ENCODE results near the gene USP31. TPM values are rescaled to one million over a fixed set of nuclear protein-coding genes. Genes with fewer than 3 reads are reported as not detected.
"Not testable (repeated sequence)": the region's sequence is repeated elsewhere in the genome, so short reads cannot be mapped to it uniquely, and the experiment has no call there.

The USP31 gene
- total RNA-seq, 1 experiment from 2014 or later = 6.1 TPM

DNA sequence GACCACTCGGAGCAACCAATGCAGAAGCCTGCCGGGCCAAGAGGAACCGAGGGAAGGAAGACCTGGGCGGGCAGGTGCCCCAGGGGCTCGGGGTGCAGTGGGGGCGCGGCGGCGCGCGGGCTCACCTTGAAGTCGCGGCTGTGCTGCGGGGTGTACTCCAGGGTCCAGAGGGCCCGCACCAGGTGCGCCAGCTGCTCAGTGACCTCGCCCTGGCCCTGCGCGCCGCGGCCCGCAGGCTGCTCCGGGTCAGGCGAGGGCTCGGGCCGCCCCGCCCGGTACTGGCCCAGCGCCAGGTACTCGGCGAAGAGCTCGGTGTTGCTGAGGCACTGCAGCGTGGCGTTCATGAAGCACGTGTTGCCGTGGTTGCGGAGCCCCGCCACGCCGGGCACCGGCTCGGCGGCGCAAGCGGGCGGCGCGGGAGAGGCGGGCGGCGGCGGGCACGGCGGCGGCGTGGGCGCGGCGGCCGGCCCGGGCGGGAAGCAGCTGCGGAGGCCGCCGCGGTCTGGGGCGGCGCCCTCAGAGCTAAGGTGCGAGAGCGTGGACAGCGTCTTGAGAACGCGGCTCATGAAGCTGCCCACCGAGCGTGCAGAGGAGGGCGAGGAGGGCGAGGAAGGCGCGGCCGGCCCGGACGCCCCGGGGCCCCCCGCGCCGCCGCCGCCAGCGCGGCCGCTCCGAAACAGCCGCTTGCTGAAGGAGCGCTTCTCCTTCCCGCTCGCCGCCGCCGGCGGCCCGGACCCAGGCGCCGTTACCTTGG lies 562 bp downstream of the USP31 start:
- no peaks in the 10 kb centered on the region; the same call in 1 of the 2 replicates for H3K9me3 ChIP-seq (replicated peaks)
- peak; percentile 25 to 52 for DNase-seq (ENCODE audit: low read depth in 1 of 2, low spot score in 2 of 2)
- H3K4me3 ChIP-seq = peak overlapping the region; percentile 93
- no peaks in the 10 kb centered on the region for H3K27me3 ChIP-seq (replicated peaks)
- H3K4me1 ChIP-seq (replicated peaks) = peaks cover 27% of the 10 kb centered on the region
- H3K36me3 ChIP-seq = no peaks in the 10 kb centered on the region; the same call in 1 of the 2 replicates
- no peak overlapping the region for H3K27ac ChIP-seq

DNA sequence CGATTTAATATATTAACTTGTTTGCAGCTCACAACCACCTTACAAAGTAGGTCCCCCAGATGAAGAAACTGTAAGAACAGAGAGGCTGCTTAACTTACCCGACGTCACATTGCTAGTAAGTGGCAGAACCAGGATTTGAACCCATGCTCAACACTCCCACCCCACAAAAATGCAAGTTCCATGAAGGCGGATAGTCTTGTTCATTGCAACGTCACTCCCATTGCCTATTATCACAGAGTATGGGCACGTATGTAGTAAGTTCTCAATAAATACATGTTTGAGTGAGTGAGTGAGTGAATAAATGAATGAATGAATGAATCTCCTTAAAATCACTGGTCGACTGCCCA lies 1.1 kb downstream of the USP31 start:
- no peaks in the 10 kb centered on the region; the same call in 1 of the 2 replicates for H3K9me3 ChIP-seq (replicated peaks)
- peak overlapping the region; percentile 93 for H3K4me3 ChIP-seq
- H3K36me3 ChIP-seq = no peaks in the 10 kb centered on the region; the same call in 1 of the 2 replicates
- peaks cover 27% of the 10 kb centered on the region for H3K4me1 ChIP-seq (replicated peaks)
- H3K27ac ChIP-seq = no peak overlapping the region
- H3K27me3 ChIP-seq (replicated peaks) = no peaks in the 10 kb centered on the region
- DNase-seq (ENCODE audit: low read depth in 1 of 2, low spot score in 2 of 2) = no peak

DNA sequence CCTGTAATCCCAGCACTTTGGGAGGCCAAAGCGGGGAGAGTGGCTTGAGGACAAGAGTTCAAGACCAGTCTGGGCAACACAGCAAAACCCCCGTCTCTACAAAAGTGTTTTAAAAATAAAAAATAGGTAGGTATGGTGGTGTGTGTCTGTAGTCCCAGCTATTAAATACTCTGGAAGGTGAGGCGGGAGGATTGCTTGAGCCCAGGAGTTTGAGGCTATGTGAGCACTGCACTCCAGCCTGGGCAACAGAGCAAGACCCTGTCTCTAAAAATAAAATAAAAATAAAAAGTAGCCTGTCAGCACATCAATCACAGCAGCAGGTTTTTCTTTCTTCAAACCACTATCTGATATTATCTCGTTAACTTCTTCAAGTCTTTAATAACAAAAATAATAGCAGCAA lies 1.6 kb downstream of the USP31 start:
- H3K4me1 ChIP-seq (replicated peaks) = peaks cover 27% of the 10 kb centered on the region
- H3K9me3 ChIP-seq (replicated peaks) = no peaks in the 10 kb centered on the region; the same call in 1 of the 2 replicates
- no peaks in the 10 kb centered on the region; the same call in 1 of the 2 replicates for H3K36me3 ChIP-seq
- H3K27ac ChIP-seq = no peak overlapping the region
- H3K4me3 ChIP-seq = no peak overlapping the region
- no peaks in the 10 kb centered on the region for H3K27me3 ChIP-seq (replicated peaks)
- no peak for DNase-seq (ENCODE audit: low read depth in 1 of 2, low spot score in 2 of 2)

DNA sequence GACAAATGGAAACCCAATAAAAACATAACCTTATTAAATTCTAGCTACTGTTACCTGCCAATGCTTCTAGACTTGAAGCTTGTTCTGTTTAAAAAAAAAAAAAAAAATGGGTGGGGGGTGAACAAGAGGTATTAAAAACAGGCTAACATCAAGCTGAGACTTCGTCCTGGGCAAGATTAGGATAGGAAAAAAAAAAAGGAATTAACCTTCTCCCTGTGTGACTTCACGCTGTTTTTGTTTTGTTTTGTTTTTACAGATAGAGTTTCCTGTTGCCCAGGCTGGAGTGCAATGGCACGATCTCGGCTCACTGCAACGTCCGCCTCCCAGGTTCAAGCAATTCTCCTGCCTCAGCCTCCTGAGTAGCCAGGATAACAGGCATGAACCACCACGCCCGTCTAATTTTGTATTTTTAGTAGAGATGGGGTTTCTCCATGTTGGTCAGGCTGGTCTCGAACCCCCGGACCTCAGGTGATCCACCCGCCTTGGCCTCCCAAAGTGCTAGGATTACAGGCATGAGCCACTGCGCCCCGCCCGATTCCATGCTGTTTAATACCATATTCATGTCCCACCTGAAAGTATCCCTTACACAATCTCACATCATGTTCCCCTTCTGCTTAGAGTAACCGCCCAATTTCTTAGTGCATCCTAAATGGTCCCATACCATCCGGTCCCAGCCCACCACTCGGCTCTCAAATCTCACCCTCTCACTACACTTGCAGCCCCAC lies 2.2 kb downstream of the USP31 start:
- H3K27ac ChIP-seq = no peak overlapping the region
- H3K36me3 ChIP-seq = no peaks in the 10 kb centered on the region; the same call in 1 of the 2 replicates
- H3K27me3 ChIP-seq (replicated peaks) = no peaks in the 10 kb centered on the region
- H3K4me3 ChIP-seq = no peak overlapping the region
- no peaks in the 10 kb centered on the region; the same call in 1 of the 2 replicates for H3K9me3 ChIP-seq (replicated peaks)
- no peak for DNase-seq (ENCODE audit: low read depth in 1 of 2, low spot score in 2 of 2)
- H3K4me1 ChIP-seq (replicated peaks) = peaks cover 27% of the 10 kb centered on the region

DNA sequence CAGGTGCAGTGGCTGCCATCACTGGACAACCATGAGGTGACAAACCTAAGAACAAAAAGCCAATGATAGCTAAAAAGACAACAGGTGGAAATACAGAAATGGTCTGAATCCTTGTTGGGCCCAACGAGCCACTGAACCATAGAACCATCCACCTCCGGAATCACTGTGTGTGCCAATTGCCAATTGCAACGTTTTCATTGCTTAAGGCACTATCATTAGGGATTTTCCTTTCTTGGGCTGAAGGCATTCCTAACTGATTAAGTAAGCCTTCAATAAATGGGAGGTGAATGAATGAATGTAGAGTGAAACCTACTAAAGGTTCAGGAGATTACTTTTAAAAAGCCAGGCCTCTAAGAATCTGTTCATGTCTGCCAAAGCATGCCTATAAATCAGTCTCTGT lies 3.6 kb downstream of the USP31 start:
- H3K27me3 ChIP-seq (replicated peaks) = no peaks in the 10 kb centered on the region
- no peaks in the 10 kb centered on the region; the same call in 1 of the 2 replicates for H3K9me3 ChIP-seq (replicated peaks)
- H3K4me3 ChIP-seq = no peak overlapping the region
- DNase-seq (ENCODE audit: low read depth in 1 of 2, low spot score in 2 of 2) = peak in 1 of 2 experiments; percentile 14
- peaks cover 27% of the 10 kb centered on the region for H3K4me1 ChIP-seq (replicated peaks)
- H3K27ac ChIP-seq = no peak overlapping the region
- H3K36me3 ChIP-seq = no peaks in the 10 kb centered on the region; the same call in 1 of the 2 replicates

DNA sequence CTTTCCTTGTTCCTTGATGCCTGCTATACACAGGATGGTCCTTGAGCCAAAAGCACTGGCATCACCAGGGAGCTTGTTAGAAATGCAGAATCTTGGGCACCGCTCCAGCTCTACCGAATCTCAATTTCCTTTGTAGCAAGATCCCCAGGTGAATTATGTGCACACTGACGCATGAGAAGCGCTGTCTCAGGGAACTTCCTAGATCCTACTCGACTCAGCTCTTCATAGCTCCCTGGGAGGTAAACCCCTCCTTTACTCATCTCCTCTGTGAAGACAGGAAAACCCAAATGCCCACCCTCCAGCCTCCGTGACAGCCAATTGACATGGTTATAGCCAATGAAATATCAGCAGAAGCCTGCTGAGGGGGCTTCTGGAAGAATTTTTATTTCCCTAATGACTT lies 4.1 kb downstream of the USP31 start:
- Histone ChIP-seq H3K27ac (no peak overlapping the region), H3K9me3 (replicated peaks) (no peaks in the 10 kb centered on the region; the same call in 1 of the 2 replicates), H3K36me3 (no peaks in the 10 kb centered on the region; the same call in 1 of the 2 replicates), H3K4me1 (replicated peaks) (peaks cover 27% of the 10 kb centered on the region), H3K4me3 (no peak overlapping the region), H3K27me3 (replicated peaks) (no peaks in the 10 kb centered on the region)
- no peak for DNase-seq (ENCODE audit: low read depth in 1 of 2, low spot score in 2 of 2)

DNA sequence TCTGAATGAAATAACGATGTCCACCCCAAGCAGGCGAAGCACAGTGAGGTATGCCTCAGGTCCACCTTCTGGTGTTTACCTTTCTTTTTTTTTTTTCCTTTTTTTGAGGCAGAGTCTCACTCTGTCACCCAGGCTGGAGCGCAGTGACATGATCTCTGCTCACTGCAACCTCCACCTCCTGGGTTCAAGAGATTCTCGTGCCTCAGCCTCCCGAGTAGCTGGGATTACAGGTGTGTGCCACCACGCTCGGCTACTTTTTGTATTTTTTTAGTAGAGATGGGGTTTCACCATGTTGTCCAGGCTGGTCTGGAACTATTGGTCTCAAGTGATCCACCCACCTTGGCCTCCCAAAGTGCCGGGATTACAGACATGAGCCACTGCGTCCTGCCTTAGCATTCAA lies 4.9 kb downstream of the USP31 start:
- H3K27ac ChIP-seq; H3K36me3 ChIP-seq; DNase-seq (ENCODE audit: low read depth in 1 of 2, low spot score in 2 of 2); H3K9me3 ChIP-seq (replicated peaks); H3K27me3 ChIP-seq (replicated peaks); H3K4me3 ChIP-seq: not testable (repeated sequence)
- peaks cover 21% of the 10 kb centered on the region for H3K4me1 ChIP-seq (replicated peaks)

DNA sequence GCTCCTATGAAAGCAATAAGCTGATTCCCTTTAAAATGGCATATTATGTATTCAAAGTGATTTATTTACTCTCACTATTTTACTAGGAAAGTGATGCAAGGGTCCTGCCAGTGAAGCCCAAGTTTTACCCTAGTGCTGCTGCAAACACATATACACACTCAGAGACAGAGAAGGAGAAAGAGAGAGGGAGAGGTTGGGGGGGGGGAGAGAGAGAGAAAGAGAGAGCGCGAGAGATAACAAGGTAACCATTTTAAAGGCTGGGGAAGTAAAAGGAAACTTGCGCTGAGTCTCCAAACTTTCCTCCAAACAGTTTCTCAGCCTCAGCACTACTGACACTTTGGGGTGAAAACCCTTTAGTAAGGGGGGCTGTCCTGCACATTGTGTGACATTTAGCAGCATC lies 5.9 kb downstream of the USP31 start:
- Histone ChIP-seq H3K9me3 (replicated peaks) (no peaks in the 10 kb centered on the region), H3K27me3 (replicated peaks) (no peaks in the 10 kb centered on the region), H3K4me1 (replicated peaks) (peaks cover 19% of the 10 kb centered on the region), H3K36me3 (no peaks in the 10 kb centered on the region; the same call in 1 of the 2 replicates), H3K27ac (no peak overlapping the region), H3K4me3 (no peak overlapping the region)
- no peak for DNase-seq (ENCODE audit: low read depth in 1 of 2, low spot score in 2 of 2)

DNA sequence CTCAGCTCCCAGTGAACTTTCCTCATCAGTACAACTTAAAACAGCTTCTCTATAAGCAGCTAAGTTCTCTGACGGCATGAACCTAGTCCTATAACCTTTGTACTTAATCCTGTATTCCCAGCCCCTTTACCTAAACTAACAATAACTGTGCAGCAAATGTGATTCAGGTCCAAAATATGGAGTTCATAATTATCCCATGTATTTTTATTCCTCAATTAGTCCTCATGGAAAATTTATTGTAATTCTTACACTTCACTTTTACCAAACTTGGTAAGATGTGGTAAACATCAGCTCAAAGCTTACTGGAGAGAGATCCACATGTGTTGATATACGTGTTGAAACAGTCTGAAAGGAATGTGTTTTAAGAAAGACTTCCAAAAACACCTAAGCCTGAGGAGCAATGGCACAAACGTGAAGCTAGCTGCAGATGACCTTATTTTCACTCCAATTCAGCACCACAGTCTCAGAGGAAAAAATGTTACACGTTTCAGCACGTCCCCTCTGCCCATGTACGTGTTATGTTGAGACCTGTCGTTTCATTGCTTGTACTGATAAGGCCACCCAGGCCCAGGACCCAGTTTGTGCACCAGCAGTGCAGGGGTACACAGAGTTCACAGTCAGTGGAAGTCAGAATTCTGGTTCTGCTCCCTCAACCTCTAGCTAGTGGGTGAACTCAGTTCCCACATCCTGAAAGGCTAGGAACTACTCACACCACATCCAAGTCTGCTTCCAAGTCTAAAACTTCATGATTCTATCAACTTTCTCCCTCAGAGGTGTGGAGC lies 7.1 kb downstream of the USP31 start:
- no peak for DNase-seq (ENCODE audit: low read depth in 1 of 2, low spot score in 2 of 2)
- no peaks in the 10 kb centered on the region for H3K9me3 ChIP-seq (replicated peaks)
- H3K36me3 ChIP-seq = no peaks in the 10 kb centered on the region
- no peak overlapping the region for H3K4me3 ChIP-seq
- H3K27me3 ChIP-seq (replicated peaks) = no peaks in the 10 kb centered on the region
- no peak overlapping the region for H3K27ac ChIP-seq
- H3K4me1 ChIP-seq (replicated peaks) = peaks cover 10% of the 10 kb centered on the region

DNA sequence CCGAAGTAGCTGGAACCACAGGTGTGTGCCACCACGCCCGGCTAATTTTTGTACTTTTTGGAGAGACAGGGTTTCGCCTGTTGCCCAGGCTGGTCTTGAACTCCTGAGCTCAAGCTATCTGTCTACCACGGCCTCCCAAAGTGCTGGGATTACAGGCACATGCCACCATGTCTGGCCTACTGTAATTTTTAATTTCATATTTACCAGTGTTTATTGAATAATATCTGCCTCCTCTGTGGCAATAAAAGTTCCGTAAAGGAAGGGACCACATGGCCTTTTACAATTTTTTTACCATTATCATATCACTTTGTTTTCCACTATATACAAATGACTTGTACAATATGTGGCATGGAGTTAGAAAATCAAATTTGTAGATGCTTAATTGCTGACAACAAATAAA lies 7.8 kb downstream of the USP31 start:
- Histone ChIP-seq H3K9me3 (replicated peaks) (0 out of 2 replicates have a peak, but pooled peaks cover 3% of the 10 kb centered on the region), H3K27me3 (replicated peaks) (no peaks in the 10 kb centered on the region), H3K36me3 (no peaks in the 10 kb centered on the region), H3K4me1 (replicated peaks) (peaks cover 10% of the 10 kb centered on the region), H3K27ac (no peak overlapping the region), H3K4me3 (no peak overlapping the region)
- DNase-seq (ENCODE audit: low read depth in 1 of 2, low spot score in 2 of 2) = no peak

DNA sequence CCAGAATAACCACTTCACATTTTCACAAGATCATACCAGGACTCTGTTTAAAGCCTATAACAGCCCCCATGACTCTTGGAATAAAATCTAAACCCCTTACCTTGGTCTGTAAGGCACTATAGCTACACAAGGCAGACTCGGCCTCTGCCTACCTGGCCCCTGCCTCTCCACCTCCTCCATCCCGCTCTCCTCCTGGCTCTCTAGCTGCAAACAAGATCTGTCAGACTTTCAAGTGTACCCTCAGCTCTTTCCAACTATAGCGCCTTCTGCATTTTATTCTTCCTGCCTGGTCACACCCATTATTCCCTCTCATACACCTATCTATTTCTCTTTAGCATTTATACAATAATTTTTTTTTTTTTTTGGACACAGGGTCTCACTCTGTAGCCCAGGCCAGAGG lies 8.2 kb downstream of the USP31 start:
- no peak overlapping the region for H3K4me3 ChIP-seq
- 0 out of 2 replicates have a peak, but pooled peaks cover 3% of the 10 kb centered on the region for H3K9me3 ChIP-seq (replicated peaks)
- DNase-seq (ENCODE audit: low read depth in 1 of 2, low spot score in 2 of 2) = no peak
- no peaks in the 10 kb centered on the region for H3K27me3 ChIP-seq (replicated peaks)
- H3K36me3 ChIP-seq = no peaks in the 10 kb centered on the region
- no peak overlapping the region for H3K27ac ChIP-seq
- peaks cover 10% of the 10 kb centered on the region for H3K4me1 ChIP-seq (replicated peaks)

DNA sequence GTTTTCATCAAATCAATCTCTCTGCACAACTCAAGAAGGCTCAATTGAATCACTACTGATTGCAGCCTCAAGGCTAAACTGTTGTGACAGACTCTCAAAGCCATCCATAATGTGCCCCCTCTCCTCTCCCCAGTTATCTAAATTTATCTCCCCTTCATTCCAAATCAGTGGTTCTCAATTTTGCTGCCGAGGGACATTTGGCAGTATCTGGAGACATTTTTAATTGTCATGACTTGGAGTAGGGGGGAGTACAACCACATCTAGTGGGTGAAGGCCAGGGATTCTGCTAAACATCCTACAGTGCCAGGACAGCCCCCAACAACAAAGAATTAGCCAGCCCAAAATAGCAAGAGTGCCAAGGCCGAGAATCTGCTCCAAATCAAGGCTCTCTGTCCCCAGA lies 9.1 kb downstream of the USP31 start:
- Histone ChIP-seq H3K27me3 (replicated peaks) (no peaks in the 10 kb centered on the region), H3K9me3 (replicated peaks) (0 out of 2 replicates have a peak, but pooled peaks cover 3% of the 10 kb centered on the region), H3K36me3 (no peaks in the 10 kb centered on the region), H3K4me1 (replicated peaks) (peaks cover 3% of the 10 kb centered on the region), H3K4me3 (no peak overlapping the region), H3K27ac (no peak overlapping the region)
- DNase-seq (ENCODE audit: low read depth in 1 of 2, low spot score in 2 of 2) = no peak

DNA sequence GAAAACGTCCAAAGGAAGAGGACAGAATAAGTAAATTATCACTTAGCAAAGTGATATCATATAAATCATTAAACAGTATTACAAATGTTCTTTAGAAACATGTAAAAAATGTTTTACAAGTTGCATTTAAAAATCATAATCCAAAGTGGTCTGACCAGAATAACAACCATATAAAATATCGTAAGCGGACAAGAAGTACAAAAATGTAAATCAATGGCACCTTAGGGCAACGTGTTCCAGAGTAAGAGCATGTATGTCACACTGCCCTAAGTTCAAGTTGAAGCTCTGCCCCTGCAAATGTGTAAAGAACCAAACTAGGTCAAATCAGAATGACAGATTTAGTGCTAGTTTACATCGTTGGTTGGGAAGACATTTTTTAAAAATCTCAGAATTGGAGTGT lies 11.4 kb downstream of the USP31 start:
- H3K4me1 ChIP-seq (replicated peaks) = peaks cover under 1% of the 10 kb centered on the region
- no peak overlapping the region for H3K27ac ChIP-seq
- no peaks in the 10 kb centered on the region for H3K36me3 ChIP-seq
- no peak for DNase-seq (ENCODE audit: low read depth in 1 of 2, low spot score in 2 of 2)
- 0 out of 2 replicates have a peak, but pooled peaks cover 3% of the 10 kb centered on the region for H3K9me3 ChIP-seq (replicated peaks)
- H3K27me3 ChIP-seq (replicated peaks) = no peaks in the 10 kb centered on the region
- no peak overlapping the region for H3K4me3 ChIP-seq
